Measurements from ENCODE around the gene POMT2. TPM values are rescaled to one million over a fixed set of nuclear protein-coding genes. Genes with fewer than 3 reads are reported as not detected.

POMT2 gene
- total RNA-seq, 1 donor from 2014 or later, result 29.2 TPM

DNA sequence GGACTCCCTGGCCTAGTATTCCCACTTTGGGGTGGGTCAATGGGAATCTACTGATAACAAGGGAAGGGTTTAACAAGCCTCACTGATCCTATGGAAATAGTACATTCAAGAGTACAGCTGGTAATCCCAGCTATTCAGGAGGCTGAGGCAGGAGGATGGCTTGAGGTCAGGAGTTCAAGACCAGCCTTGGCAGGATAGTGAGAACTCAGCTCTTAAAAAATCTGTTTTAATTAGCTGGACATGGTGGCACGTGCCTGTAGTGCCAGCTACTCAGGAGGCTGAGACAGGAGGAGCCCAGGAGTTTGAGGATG, 4.5 kb downstream of the POMT2 start:
- Mint-ChIP-seq H3K4me1 (ENCODE audit: unreplicated experiment) (peaks cover 26% of the 10 kb centered on the region), H3K4me3 (ENCODE audit: unreplicated experiment) (no peak overlapping the region), H3K27me3 (ENCODE audit: unreplicated experiment) (no peaks in the 10 kb centered on the region), H3K27ac (ENCODE audit: unreplicated experiment) (no peak overlapping the region), H3K36me3 (ENCODE audit: unreplicated experiment) (no peaks in the 10 kb centered on the region), H3K9me3 (ENCODE audit: unreplicated experiment) (no peaks in the 10 kb centered on the region)
- no peak for DNase-seq (ENCODE audit: extremely low spot score, unreplicated experiment)
- TF ChIP-seq, protein P1, sequence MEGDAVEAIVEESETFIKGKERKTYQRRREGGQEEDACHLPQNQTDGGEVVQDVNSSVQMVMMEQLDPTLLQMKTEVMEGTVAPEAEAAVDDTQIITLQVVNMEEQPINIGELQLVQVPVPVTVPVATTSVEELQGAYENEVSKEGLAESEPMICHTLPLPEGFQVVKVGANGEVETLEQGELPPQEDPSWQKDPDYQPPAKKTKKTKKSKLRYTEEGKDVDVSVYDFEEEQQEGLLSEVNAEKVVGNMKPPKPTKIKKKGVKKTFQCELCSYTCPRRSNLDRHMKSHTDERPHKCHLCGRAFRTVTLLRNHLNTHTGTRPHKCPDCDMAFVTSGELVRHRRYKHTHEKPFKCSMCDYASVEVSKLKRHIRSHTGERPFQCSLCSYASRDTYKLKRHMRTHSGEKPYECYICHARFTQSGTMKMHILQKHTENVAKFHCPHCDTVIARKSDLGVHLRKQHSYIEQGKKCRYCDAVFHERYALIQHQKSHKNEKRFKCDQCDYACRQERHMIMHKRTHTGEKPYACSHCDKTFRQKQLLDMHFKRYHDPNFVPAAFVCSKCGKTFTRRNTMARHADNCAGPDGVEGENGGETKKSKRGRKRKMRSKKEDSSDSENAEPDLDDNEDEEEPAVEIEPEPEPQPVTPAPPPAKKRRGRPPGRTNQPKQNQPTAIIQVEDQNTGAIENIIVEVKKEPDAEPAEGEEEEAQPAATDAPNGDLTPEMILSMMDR (IDR thresholded peaks at IDR 0.05), result no peak

DNA sequence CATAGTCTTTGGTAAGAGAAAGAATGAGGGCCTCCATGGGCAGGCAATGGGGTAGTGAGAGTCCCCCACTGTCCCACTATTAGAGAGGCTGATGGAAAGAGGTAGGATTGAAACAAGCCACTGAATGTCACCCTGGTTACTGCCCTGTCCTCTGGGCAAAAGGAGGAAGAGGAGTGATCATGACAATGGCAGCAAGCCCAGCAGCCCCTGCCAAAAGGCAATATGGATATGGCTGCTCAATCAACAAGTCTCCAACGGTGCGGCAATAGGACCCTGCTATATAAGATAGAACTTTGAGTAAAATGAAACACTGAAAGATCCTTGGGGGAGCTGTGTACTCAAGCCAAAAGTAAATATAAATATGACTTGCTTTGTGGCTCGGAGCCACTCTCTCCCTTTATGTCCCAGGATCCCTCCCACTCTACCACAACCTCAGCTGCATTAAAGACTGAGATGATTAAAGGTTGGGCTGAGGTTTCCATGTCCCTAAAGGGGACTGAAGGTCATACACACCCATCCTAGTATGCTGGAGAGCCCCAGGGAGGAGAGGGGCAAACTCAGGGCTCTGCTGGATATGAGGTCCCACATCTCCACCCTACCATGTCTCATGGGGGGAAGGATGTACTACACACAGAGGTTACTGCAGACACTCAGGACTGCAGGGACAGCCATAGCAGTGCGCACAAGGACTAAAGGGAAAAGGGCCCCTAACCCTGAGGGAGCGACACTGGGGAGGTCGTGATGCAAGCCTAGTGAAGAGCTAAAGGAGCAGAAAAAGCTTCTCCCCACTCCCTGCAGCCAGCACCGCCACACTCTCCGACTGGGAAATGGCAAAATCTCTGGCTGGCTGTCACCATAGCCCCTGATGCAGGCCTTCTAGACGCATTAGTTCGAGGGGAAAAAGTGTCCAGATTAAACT, 5.9 kb downstream of the POMT2 start:
- Mint-ChIP-seq H3K9me3 (ENCODE audit: unreplicated experiment) (no peaks in the 10 kb centered on the region), H3K27ac (ENCODE audit: unreplicated experiment) (no peak overlapping the region), H3K27me3 (ENCODE audit: unreplicated experiment) (no peaks in the 10 kb centered on the region), H3K4me1 (ENCODE audit: unreplicated experiment) (peaks cover 22% of the 10 kb centered on the region), H3K36me3 (ENCODE audit: unreplicated experiment) (peaks cover 3% of the 10 kb centered on the region), H3K4me3 (ENCODE audit: unreplicated experiment) (no peak overlapping the region)
- no peak for DNase-seq (ENCODE audit: extremely low spot score, unreplicated experiment)
- TF ChIP-seq, protein P1 (IDR thresholded peaks at IDR 0.05), result no peak

DNA sequence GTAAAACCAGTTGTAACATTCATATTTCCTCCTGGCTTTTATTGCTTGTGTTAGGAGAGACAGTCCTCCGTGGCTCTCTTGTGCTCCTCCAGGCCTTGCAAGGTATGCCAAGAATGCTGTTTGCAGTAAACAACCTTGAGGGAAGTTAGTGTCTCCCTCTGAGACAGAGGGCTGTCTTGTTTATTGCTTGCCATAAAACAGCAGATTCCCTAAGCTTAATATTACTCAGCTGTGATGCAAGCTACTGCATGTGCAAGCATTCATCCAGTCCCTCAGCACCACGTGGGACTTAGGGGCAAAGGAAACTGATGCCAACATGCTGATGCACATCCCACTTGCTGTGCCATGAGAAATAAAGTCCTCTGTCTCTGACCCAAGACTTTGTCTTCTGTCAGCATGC, 6.6 kb downstream of the POMT2 start:
- DNase-seq (ENCODE audit: extremely low spot score, unreplicated experiment), result no peak
- Mint-ChIP-seq H3K4me1 (ENCODE audit: unreplicated experiment) (peaks cover 15% of the 10 kb centered on the region), H3K27ac (ENCODE audit: unreplicated experiment) (peak overlapping the region; percentile 52), H3K36me3 (ENCODE audit: unreplicated experiment) (peaks cover 3% of the 10 kb centered on the region), H3K9me3 (ENCODE audit: unreplicated experiment) (no peaks in the 10 kb centered on the region), H3K4me3 (ENCODE audit: unreplicated experiment) (no peak overlapping the region), H3K27me3 (ENCODE audit: unreplicated experiment) (no peaks in the 10 kb centered on the region)
- TF ChIP-seq, protein P1 (IDR thresholded peaks at IDR 0.05), result no peak

DNA sequence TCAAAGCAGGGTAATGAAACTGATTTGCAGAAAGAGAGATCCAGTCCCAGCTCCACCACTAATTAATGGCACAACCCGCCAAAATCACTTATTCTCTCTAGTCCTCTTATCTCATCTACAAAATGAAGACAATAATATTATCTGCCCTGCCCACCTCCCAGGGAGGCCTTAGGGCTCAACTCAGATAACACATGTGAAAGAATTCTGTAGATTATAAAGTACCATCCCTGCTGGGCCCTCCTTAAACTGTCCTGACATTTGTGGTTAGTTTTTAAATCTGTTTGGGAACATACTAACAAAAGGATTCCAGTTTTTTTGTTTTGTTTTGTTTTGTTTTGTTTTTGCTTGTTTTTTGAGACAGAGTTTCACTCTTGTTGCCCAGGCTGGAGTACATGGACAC, 7.3 kb downstream of the POMT2 start:
- peaks cover 3% of the 10 kb centered on the region for H3K36me3 Mint-ChIP-seq (ENCODE audit: unreplicated experiment)
- no peak overlapping the region for H3K27ac Mint-ChIP-seq (ENCODE audit: unreplicated experiment)
- peaks cover 14% of the 10 kb centered on the region for H3K4me1 Mint-ChIP-seq (ENCODE audit: unreplicated experiment)
- H3K4me3 Mint-ChIP-seq (ENCODE audit: unreplicated experiment), result no peak overlapping the region
- H3K9me3 Mint-ChIP-seq (ENCODE audit: unreplicated experiment), result no peaks in the 10 kb centered on the region
- TF ChIP-seq, protein P1 (IDR thresholded peaks at IDR 0.05), result no peak
- no peak for DNase-seq (ENCODE audit: extremely low spot score, unreplicated experiment)
- no peaks in the 10 kb centered on the region for H3K27me3 Mint-ChIP-seq (ENCODE audit: unreplicated experiment)

DNA sequence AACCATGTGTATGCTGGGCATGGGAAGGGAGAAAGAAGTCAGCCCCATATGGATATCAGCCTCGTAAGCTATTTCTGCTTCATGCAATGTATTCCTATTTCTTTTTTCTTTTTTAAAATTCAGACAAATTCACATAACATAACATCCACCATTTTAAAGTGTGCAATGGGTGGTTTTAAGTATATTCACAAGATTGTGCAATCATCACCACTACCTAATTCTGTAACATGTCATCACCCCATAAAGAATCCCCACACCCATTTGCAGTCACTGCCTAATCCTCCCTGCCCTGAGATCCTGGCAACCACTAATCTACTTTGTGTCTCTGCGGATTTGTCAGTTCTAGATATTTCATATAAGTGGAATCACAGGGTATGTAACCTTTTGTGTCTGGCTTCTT, 9.5 kb downstream of the POMT2 start:
- Mint-ChIP-seq H3K27me3 (ENCODE audit: unreplicated experiment) (no peaks in the 10 kb centered on the region), H3K36me3 (ENCODE audit: unreplicated experiment) (peaks cover 3% of the 10 kb centered on the region), H3K27ac (ENCODE audit: unreplicated experiment) (no peak overlapping the region), H3K9me3 (ENCODE audit: unreplicated experiment) (no peaks in the 10 kb centered on the region), H3K4me1 (ENCODE audit: unreplicated experiment) (peaks cover 27% of the 10 kb centered on the region), H3K4me3 (ENCODE audit: unreplicated experiment) (no peak overlapping the region)
- no peak for DNase-seq (ENCODE audit: extremely low spot score, unreplicated experiment)
- TF ChIP-seq, protein P1 (IDR thresholded peaks at IDR 0.05), result no peak

Measured in osteocyte (in vitro differentiated cells).